Muscle layer of duodenum (tissue), 2 donors: Measurements from ENCODE around the gene TMEM203.

Experiments used
- H3K27ac ChIP-seq: one replicate; pipeline ENCODE4 v1.7.0; 2013; ENCODE audit warnings: mild to moderate bottlenecking, low read length
- H3K27me3 ChIP-seq: one replicate; pipeline ENCODE4 v1.7.0; 2013; ENCODE audit warnings: low read depth, mild to moderate bottlenecking, control low read depth, low read length
- H3K36me3 ChIP-seq, 2 donors: one replicate each; pipeline ENCODE4 v1.7.0; 2013; ENCODE audit warnings: low read length in 2 of 2, control low read depth in 1 of 2, mild to moderate bottlenecking in 1 of 2; ENCODE audit not compliant: insufficient read depth in 2 of 2, control insufficient read depth in 1 of 2
- H3K4me1 ChIP-seq, 2 donors: one replicate each; pipeline ENCODE4 v1.7.0; 2013; ENCODE audit warnings: low read length in 2 of 2, mild to moderate bottlenecking in 2 of 2, control low read depth in 1 of 2, moderate library complexity in 1 of 2; ENCODE audit not compliant: insufficient read depth in 2 of 2, control insufficient read depth in 1 of 2
- H3K4me3 ChIP-seq, 2 donors: one replicate each; pipeline ENCODE4 v1.7.0; 2013; ENCODE audit warnings: low read length in 2 of 2, low read depth in 1 of 2, mild to moderate bottlenecking in 1 of 2
- H3K9me3 ChIP-seq, 2 donors: one replicate each; pipeline ENCODE4 v1.7.0; 2013; ENCODE audit warnings: low read length in 2 of 2, control low read depth in 1 of 2, mild to moderate bottlenecking in 1 of 2; ENCODE audit not compliant: control insufficient read depth in 1 of 2
- donor health status: healthy.

TMEM203 gene

GRCh38 chr9:137193771-137194170, 11.7 kb downstream of the TMEM203 start:
- Histone ChIP-seq H3K9me3 (no peaks in the 10 kb centered on the region), H3K4me1 (peaks cover 0 to 31% of the 10 kb centered on the region in 2 donors), H3K4me3 (no peak overlapping the region), H3K36me3 (peaks cover 9 to 19% of the 10 kb centered on the region in 2 donors), H3K27ac (no peak overlapping the region), H3K27me3 (no peaks in the 10 kb centered on the region)

DNA sequence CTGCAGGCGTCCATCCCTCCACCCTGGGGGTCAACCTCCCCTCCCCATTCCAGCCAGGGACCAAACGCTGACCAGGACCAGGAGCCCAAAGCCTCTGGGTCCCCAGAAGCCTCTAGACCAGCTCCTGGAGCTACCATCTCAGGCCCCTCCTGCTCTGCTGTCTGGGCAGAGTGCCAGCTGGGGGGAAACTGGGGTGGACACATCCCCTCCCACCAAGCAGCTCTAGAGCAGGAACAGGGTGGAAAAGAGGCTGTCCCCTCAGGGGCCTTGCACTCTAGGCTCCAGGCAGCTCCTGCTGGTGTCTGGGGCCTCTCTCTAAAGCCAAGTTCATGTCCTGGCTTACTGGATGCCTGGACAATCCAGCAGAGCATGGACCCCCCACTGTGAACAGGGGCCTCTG, 12.6 kb downstream of the TMEM203 start:
- Histone ChIP-seq H3K9me3 (no peaks in the 10 kb centered on the region), H3K27me3 (no peaks in the 10 kb centered on the region), H3K36me3 (peaks cover 9 to 26% of the 10 kb centered on the region in 2 donors), H3K4me3 (no peak overlapping the region), H3K4me1 (peaks cover 0 to 25% of the 10 kb centered on the region in 2 donors), H3K27ac (no peak overlapping the region)

GRCh38 chr9:137192448-137192780, 13.0 kb downstream of the TMEM203 start:
- Histone ChIP-seq H3K4me1 (peaks cover 3 to 27% of the 10 kb centered on the region in 2 donors), H3K36me3 (peaks cover 9 to 26% of the 10 kb centered on the region in 2 donors), H3K27ac (no peak overlapping the region), H3K4me3 (no peak overlapping the region), H3K9me3 (no peaks in the 10 kb centered on the region), H3K27me3 (no peaks in the 10 kb centered on the region)

DNA sequence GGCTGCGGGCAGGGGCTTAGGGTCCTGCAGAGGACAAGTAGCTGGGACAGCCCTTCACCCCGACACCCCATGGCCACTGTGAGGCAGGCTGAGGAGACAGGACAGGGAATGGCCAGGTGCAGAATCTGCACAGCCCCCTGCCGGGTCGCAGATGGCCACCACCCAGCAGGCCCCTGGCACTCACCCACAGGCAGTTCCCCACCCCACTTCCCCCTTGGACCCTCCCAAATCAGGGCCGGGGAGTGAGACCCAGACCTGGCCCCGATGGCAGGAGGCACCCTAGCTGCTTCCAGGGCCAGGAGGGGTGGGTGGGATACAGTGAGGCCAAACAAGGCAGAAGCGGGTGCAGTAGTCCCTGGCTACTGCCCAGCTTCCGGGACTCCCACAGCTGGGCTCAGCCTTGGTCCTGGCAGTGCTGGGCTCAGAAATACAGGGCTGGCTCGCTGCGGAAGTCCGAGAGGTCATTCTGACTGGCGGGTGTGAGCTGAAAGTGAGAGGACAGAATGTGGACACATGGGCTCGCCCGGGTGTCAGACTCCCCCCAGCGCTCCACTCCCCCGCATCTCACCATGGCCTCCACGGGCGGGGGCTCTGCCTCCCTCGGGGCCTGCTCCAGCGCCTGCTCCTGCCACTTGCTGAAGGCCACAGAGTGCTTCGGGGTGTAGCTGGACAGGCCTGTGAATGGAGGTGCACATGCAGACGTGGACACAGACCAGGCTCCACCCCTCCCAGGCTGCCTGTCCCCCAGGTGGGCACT, 13.6 kb downstream of the TMEM203 start:
- Histone ChIP-seq H3K4me1 (peaks cover 8 to 29% of the 10 kb centered on the region in 2 donors), H3K27ac (no peak overlapping the region), H3K9me3 (no peaks in the 10 kb centered on the region), H3K4me3 (no peak overlapping the region), H3K27me3 (no peaks in the 10 kb centered on the region), H3K36me3 (peaks cover 9 to 30% of the 10 kb centered on the region in 2 donors)

GRCh38 chr9:137191245-137191644, 14.2 kb downstream of the TMEM203 start:
- Histone ChIP-seq H3K4me3 (no peak overlapping the region), H3K4me1 (peaks cover 11 to 36% of the 10 kb centered on the region in 2 donors), H3K9me3 (no peaks in the 10 kb centered on the region), H3K27ac (no peak overlapping the region), H3K36me3 (peaks cover 9 to 37% of the 10 kb centered on the region in 2 donors), H3K27me3 (no peaks in the 10 kb centered on the region)

GRCh38 chr9:137190315-137190856, 15.1 kb downstream of the TMEM203 start:
- Histone ChIP-seq H3K36me3 (peaks cover 9 to 45% of the 10 kb centered on the region in 2 donors), H3K9me3 (no peaks in the 10 kb centered on the region), H3K4me3 (peak overlapping the region; percentile 86 to 100), H3K27me3 (no peaks in the 10 kb centered on the region), H3K4me1 (peaks cover 11 to 43% of the 10 kb centered on the region in 2 donors), H3K27ac (no peak overlapping the region)

DNA sequence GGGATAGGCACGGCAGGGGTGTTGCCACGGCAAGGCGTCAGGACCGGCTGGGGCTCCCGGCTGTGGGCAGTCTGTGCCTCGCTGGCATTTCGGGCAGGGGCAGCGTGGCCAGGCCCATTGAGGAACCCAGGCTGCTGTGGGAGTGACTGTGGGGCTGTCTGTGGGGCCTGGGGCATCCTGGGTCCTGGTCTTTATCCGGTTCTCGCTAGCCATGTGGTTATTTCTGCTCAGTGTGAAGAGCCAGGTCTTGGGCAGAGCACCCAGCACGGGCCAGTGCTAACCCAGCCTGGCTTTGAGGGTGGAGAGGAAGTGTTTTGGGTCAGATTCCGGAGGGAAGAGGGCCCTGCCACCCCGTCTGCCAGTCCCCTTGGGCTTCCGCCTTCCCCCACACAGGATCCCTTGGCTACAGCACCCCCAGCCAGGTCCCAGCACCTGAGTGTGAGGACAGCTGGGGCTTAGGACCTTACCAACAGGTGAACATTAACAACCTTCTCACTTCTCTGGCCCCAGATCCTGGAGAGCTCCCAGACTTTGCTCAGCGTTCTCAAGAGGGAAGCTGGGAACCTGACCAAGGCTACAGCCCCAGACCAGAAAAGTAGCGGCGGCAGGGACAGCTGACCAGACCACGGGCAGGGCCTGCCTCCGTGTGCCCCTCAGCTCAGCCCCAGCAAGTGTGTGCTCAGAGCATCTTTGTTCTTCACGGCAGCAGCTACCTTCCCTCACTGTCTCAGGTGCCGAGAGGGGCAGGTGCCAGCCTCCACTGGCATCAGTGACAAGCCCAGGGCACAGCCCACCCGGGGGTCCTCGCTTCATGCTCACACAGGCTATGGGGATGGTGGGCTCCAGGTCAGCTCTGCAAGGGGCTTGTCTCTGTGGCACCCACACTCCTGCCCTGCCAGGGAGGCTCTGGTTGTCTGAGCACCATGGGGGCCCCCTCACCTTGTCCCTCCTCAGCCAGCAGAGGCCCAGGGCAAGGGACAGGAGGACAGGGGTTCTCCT, 15.9 kb downstream of the TMEM203 start:
- Histone ChIP-seq H3K27me3 (no peaks in the 10 kb centered on the region), H3K9me3 (no peaks in the 10 kb centered on the region), H3K36me3 (peaks cover 9 to 53% of the 10 kb centered on the region in 2 donors), H3K4me1 (peaks cover 11 to 43% of the 10 kb centered on the region in 2 donors), H3K4me3 (peak overlapping the region; percentile 86 to 100), H3K27ac (peak overlapping the region; percentile 71)

- H3K27me3 ChIP-seq, result no peaks in the 10 kb centered on the region
- H3K4me3 ChIP-seq, result peak within 1 kb of the TSS; percentile 86 to 100
- H3K27ac ChIP-seq, result peak within 1 kb of the TSS; percentile 71
- no peaks in the 10 kb centered on the region for H3K9me3 ChIP-seq
- peaks cover 14 to 62% of the 10 kb centered on the region in 2 donors for H3K36me3 ChIP-seq
- H3K4me1 ChIP-seq, result peaks cover 11 to 43% of the 10 kb centered on the region in 2 donors
Measured at GRCh38 chr9:137188490-137189296, 16.8 kb downstream of the TMEM203 start, which contains the start of the genes ANAPC2 and SSNA1. Gene ANAPC2, minus strand, starts transcription at chr9:137188560. Its CDS starts 28 bp downstream, at chr9:137188532. Gene SSNA1, plus strand, starts transcription at chr9:137188676. Its CDS starts 51 bp downstream, at chr9:137188727.

DNA sequence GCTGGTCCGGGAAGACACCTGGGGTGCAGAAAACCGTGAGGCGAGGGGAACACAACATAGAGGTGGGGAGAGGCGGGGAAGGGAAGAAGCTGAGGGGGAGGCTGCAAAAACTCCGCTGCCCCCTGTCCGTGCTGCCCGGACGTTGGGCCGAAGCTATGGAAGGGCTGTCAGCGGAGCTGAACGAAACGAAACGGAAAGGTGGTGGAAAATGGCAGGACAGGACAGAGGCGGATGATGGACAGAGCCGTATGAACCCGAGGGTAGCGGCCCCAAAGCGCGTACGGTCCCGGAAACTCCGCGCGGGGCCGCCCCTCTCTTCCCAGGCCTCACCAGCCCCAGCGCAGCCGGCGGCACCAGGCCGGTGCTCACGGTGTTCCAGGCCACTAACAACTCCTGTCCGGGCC, 17.4 kb downstream of the TMEM203 start:
- Histone ChIP-seq H3K27ac (peak overlapping the region; percentile 71), H3K4me3 (peak overlapping the region; percentile 86 to 100), H3K4me1 (peaks cover 11 to 43% of the 10 kb centered on the region in 2 donors), H3K36me3 (peaks cover 20 to 68% of the 10 kb centered on the region in 2 donors), H3K9me3 (no peaks in the 10 kb centered on the region), H3K27me3 (no peaks in the 10 kb centered on the region)

GRCh38 chr9:137187386-137187785, 18.1 kb downstream of the TMEM203 start:
- Histone ChIP-seq H3K9me3 (no peaks in the 10 kb centered on the region), H3K27me3 (no peaks in the 10 kb centered on the region), H3K36me3 (peaks cover 22 to 75% of the 10 kb centered on the region in 2 donors), H3K4me1 (peaks cover 11 to 43% of the 10 kb centered on the region in 2 donors), H3K4me3 (peak overlapping the region; percentile 86 to 100), H3K27ac (no peak overlapping the region)
